Measurements from ENCODE around the gene KREMEN2.
"Not testable (repeated sequence)": the region's sequence is repeated elsewhere in the genome, so short reads cannot be mapped to it uniquely, and the experiment has no call there.

Gene KREMEN2, protein sequence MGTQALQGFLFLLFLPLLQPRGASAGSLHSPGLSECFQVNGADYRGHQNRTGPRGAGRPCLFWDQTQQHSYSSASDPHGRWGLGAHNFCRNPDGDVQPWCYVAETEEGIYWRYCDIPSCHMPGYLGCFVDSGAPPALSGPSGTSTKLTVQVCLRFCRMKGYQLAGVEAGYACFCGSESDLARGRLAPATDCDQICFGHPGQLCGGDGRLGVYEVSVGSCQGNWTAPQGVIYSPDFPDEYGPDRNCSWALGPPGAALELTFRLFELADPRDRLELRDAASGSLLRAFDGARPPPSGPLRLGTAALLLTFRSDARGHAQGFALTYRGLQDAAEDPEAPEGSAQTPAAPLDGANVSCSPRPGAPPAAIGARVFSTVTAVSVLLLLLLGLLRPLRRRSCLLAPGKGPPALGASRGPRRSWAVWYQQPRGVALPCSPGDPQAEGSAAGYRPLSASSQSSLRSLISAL

DNA sequence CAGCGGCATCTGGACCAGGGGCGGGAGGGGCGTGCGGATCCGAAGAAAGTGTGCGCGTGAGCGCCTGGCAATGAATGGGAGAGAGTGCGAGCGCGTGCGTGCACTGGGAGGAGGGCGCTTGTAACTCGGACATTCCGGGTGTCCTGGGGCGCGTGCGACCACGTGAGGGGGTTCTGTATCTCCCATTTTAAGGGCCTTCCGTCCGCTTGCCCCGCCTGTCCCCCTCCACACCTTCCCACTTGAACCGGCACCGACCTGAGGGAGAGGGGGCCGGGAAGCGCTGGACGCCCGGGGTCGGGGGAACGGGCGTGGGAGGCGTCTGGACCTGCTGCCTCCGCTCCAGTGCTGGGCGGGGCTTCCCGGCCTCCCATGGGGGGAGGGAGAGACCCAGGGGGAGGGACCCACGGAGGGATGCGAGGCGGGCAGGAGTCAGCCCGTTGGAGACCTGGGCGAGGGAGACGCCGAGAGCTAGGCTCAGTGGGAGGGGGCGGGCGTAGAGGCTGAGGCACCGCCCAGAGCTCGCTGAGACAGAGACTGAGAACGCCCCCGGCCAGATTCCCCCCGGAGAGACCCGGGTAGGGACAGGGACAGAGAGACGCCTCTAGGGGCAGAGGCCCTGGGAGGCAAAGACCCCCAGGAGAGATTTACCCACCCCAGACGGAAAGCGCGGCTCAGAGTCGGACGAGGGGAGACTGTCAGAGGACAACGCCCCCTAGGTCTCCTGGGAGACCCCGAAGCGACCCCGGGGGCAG, at the start of gene KREMEN2:
Gene KREMEN2 (plus strand): TSS at position 553 of the 752 bp plus-strand sequence. CDS start 246 bp downstream, outside the sequence.
- peak; percentile 83 for DNase-seq (ENCODE audit: low spot score)

DNA sequence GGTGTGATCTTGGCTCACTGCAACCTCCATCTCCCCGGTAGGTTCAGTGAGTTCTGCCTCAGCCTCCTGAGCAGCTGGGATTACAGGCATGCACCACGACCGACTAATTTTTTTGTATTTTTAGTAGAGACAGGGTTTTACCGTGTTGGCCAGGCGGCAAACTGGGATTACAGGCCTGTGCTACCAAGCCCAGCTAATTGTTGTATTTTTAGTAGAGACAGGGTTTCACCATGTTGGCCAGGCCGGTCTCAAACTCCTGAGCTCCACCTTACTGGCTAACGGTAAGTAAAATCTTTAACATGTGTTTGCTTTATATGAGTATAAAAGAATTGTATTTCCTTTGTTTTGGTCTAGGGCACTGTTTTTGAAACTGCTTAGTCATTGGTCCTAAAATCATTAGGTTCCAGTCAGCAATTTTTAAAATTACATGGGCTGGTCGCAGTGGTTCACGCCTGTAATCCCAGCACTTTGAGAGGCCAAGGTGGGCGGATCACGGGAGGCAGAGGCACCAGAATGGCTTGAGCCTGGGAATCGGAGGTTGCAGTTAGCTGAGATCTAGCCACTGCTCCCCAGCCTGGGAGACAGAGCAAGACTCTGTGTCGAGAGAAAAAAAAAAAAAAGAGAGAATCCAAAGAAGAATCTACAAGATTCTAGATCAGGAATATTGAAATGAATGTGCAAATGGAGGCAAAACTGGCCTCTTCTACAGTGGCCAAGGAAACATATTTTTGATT, 48.7 kb upstream of the KREMEN2 start:
- no peak for DNase-seq (ENCODE audit: low spot score)

DNA sequence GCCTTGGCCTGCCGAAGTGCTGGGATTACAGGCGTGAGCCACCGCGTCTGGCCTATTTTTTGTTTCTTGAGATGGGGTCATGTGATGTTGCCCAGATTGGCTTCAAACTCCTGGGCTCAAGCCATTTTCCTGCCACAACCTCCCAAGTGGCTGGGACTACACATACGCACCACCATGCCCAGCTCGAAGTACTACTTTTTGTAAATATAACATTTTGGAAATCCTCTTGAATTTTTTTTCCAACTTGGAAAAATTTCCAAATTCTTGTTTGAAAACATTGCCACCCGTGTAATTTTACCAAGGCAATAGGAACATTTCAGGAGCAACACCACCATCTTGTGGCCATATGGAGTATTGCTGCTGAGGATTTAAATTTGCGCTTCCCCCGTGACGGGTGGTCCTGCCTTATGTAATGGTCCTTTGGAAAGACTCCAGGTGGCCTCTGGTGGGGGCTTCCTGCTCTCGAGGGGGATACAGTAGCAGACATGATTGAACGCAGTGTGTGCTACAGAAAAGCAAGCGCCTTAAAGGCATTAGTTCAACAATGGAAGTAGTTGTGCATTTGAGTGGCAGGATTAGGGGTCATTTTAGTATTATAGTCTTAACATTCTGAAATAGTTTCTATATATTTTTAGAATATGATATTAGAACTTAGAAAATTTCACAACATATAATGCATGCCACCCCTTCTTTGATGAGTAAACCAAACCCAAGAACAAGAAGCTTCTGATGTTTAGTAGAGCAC, 44.4 kb upstream of the KREMEN2 start:
- DNase-seq (ENCODE audit: low spot score), result peak; percentile 83

DNA sequence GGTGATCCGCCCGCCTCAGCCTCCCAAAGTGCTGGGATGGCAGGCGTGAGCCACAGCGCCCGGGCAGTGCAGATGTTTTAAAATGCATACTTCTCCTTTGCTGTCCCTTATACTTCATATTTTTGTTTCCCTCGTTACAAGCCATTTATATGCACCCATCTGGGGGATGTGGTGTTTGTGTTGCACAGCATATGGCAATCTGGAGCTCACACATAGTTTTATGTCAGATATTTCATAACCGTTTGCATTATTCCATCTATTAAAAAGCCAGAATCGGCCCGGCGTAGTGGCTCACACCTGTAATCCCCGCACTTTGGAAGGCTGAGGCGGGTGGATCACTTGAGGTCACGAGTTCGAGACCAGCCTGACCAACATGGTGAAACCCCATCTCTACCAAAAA, 40.6 kb upstream of the KREMEN2 start:
- DNase-seq (ENCODE audit: low spot score), result no peak

DNA sequence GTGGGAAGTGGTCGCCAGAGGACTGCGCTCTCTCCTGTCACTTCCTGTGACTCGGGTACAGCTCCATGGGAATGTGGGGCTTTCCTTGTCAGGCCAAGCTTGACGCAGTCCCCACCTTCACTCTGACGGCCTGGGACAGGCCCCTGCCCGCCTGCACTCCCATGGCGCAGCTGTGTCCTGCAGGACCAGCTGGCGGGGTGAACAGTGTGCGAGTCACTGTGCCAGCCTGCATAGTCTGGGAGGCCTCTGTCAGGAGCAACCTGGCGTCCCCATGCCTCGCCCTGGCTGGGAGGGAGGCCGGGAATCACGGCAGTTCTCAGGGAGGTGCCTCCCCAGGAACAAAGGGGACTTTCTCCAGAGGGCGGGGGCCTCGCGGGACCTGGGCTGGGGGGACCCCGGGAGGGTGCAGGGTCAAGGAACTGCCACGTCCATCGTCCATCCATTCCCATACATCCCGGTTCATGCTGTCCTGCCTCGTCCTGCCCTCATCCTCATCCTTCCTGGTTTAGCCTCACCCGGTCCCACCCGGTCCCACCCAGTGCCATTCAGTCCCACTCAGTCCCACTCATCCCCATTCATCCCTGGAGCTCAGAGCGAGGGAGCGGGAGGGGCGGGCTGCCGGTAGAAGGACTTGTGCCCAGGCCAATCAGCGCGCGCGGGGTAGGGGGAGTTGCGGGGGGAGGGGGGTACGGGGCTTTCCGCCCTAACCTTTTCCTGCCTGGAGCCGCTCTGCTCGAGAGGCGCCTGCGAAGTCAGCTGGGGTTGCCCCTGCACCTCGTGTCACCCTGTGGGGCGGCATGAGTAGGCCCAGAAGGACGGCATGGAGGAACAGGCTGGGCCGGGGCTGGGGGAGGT, 38.9 kb upstream of the KREMEN2 start:
- DNase-seq (ENCODE audit: low spot score), result no peak

DNA sequence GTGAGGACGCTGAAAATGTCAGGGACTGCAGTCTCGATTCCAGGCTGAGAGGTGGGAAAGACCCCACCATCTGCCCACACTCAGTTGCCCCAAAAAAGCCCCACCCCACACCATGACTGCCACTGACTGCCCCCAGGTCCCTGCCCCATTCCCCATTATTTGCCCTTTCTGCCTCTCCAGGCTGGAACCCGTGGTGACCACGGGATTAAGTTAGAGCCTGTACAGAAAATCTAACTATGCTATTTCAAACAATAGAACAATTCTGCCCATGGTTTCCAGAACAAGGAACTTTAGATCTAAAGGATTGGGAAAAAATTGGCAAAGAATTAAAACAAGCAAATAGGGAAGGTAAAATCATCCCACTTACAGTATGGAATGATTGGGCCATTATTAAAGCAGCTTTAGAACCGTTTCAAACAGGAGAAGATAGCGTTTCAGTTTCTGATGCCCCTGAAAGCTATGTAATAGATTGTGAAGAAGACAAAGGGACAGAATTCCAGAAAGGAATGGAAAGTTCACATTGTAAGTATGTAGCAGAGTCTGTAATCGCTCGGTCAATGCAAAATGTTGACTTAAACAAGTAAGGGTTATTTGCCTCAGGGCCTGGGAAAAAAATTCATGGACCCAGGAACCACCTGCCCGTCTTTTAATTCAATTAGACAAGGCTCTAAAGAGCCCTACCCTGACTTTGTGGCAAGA, 38.0 kb upstream of the KREMEN2 start:
- no peak for DNase-seq (ENCODE audit: low spot score)

DNA sequence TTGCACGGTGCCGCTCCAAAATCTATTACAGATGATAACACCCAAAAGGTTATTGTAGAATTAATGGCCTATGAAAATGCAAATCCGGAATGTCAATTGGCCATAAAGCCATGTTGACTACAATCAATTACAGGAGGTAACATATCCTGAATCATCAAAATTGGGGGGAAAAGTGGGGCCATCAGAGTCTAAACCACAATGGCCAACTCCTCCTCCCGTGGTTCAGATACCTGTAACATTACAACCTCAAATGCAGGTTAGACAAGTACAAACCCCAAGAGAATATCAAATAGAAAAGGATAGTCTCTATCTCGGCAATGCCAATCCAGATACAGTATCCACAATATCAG, 37.5 kb upstream of the KREMEN2 start:
- no peak for DNase-seq (ENCODE audit: low spot score)

DNA sequence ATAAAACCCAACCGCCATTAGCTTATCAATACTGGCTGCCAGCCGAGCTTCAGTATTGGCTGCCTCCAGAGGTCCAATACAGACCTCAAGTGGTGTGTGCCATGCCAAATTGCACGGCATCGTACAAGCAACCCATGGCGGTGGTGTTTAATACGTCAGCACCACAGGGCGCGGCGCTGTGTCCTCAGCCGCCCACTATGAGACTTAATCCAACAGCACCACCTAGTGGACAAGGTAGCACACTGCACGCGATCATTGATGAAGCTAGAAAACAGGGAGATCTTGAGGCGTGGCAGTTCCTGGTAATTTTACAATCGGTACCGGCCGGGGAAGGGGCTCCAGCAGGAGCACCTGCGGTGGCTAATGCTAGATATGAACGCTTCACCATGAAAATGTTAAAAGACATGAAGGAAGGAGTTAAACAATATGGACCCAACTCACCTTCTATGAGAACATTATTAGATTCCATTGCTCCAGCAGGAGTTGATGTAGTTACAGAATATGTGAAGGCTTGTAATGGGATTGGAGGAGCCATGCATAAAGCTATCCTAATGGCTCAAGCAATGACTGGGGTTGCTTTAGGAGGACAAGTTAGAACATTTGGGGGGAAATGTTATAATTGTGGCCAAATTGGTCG, 36.9 kb upstream of the KREMEN2 start:
- DNase-seq (ENCODE audit: low spot score), result peak; percentile 94

DNA sequence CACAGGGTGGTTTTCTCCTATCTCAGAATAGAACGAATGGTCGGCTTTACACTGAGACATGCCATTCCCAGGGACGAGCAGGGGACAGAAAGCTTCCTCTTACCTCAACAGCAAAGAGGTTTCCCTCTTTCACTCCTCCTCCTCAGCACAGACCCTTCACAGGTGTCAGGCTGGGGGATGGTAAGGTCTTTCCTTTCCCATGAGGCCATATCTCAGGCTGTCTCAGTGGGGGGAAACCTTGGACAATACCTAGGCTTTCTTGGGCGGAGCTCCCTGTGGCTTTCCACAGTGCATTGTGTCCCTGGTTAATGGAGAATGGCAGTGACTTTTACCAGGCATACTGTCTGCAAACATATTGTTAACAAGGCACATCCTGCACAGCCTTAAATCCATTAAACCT, 35.9 kb upstream of the KREMEN2 start:
- DNase-seq (ENCODE audit: low spot score), result not testable (repeated sequence)

DNA sequence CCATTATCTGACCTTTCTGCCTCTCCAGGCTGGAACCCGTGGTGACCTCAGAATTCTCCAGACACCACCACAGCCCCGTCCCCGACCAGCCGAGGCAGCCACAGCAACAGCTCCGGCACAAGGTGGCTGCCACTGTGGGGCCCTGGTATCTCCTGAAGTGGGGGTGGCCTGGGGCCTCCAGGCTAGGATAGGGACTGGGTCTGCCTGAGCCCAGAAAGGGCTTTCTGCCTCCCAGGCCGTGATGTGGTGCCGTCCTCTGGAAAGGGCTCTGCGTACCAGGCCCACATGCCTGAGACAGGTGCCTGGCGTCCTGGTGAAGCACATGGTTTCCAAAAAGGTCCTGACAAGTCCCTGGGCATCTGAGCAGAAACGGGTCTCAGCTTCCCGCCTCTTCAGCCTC, 35.3 kb upstream of the KREMEN2 start:
- no peak for DNase-seq (ENCODE audit: low spot score)

DNA sequence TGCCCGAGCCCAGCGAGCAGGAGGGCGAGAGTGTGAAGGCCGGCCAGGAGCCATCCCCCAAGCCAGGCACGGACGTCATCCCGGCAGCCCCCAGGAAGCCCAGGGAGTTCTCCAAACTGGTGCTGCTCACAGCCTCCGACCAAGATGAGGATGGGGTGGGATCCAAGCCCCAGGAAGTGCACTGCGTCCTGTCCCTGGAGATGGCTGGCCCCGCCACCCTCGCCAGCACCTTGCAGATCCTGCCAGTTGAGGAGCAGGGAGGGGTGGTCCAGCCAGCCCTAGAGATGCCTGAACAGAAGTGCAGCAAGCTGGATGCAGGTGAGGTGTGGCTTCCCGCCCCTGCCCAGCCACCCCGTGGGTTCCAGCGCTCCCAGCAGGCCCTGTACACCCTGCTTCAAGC, 34.4 kb upstream of the KREMEN2 start:
- no peak for DNase-seq (ENCODE audit: low spot score)

DNA sequence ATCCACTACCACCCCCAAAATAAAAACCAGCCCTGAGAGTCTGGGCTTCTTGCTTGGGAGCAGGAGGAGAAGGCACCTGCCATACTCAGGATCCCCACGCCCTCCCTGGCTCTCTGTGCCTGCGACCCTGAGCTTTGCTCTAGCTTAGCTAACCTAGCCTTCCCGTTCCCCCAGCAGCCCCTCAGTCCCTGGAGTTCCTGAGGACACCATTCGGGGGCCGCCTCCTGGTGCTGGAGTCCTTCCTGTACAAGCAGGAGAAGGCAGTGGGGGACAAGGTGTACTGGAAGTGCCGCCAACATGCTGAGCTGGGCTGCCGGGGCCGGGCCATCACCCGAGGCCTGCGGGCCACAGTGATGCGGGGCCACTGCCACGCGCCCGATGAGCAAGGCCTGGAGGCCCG, 33.8 kb upstream of the KREMEN2 start:
- DNase-seq (ENCODE audit: low spot score), result no peak

DNA sequence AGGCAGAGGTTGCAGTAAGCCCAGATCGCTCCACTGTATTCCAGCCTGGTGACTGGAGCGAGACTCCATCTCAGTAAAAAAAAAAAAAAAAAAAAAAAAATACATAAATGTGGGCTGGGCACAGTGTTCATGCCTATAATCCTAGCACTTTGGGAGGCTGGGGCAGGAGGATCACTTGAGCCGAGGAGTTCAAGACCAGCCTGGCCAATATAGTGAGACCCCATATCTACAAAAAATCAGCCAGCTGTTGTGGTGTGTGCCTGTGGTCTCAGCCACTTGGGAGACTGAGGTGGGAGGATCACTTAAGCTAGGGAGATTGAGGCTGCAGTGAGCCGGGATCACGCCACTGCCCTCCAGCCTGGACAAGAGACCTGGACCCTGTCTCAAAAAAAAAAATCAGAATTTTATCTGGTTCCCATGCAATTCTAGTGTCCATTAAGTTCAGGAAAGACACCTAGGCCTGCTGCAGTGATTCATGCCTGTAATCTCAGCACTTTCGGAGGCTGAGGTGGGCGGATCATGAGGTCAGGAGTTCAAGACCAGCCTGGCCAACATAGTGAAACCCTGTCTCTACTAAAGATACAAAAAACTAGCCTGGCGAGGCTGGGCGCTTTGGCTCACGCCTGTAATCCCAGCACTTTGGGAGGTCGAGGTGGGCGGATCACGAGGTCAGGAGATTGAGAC, 32.7 kb upstream of the KREMEN2 start:
- DNase-seq (ENCODE audit: low spot score), result not testable (repeated sequence)

DNA sequence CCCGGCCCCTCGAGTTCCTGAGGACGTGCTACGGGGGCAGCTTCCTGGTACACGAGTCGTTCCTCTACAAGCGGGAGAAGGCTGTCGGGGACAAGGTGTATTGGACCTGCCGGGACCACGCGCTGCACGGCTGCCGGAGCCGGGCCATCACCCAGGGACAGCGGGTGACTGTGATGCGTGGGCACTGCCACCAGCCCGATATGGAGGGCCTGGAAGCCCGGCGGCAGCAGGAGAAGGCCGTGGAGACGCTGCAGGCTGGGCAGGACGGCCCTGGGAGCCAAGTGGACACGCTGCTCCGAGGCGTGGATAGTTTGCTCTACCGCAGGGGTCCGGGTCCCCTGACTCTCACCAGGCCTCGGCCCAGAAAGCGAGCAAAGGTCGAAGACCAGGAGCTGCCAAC, 30.9 kb upstream of the KREMEN2 start:
- DNase-seq (ENCODE audit: low spot score), result no peak

DNA sequence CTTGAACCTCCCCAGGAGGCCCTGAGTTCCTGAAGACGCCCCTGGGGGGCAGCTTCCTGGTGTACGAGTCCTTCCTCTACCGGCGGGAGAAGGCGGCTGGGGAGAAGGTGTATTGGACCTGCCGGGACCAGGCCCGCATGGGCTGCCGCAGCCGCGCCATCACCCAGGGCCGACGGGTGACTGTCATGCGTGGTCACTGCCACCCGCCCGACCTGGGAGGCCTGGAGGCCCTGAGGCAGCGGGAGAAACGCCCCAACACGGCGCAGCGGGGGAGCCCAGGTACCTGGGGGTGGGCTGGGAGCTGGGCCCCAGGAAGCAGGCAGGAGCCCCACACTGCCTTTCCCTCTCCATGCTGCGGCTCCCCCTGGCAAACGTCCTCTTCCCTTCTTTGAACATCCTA, 30.4 kb upstream of the KREMEN2 start:
- no peak for DNase-seq (ENCODE audit: low spot score)

DNA sequence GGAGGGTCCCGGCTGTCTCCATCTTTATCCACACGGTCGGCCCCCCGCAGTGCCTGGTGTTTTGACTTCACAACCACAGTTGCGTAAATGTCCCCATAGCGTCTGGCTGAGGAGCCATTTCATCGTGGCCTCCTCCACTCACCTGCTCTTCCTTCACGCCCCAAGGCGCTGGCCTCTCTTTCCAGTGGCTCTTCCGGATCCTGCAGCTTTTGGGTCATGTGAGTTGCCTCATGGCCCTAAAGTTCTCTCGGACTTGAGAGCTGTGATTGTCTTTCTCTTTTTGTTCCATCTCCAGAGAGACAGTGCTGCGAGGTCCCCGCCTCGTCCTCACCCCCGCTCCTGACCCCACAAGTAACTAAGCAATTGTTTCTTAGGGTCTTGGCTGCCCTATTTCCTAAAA, 29.6 kb upstream of the KREMEN2 start:
- DNase-seq (ENCODE audit: low spot score), result no peak

DNA sequence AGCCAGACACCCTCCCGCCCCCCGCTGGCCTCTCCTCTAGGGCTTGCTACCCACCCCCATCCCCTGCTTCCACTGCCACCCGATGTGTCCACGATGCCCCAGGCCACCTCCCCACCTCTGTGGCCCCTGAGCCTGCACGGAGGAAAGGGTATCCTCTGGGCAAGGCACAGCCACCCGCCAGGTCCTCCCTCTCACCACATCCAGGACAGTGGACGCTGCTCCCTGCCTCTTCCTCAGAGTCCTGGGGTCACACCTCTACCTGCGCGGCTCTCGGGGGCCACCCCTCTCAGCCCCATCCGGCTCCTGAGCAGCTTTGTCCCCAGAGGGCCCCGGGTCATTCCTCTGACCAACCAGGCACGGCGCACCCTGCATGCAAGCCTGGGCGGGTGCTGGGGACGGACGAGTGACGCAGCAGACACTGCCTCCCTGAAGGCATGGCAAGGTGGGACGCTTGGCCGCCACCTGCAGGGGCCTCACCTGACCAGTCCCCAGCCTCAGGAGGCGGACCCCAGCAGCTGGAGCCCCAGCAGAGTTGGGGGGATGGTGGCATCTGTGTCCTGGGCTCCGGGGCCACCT, 27.6 kb upstream of the KREMEN2 start:
- DNase-seq (ENCODE audit: low spot score), result no peak

DNA sequence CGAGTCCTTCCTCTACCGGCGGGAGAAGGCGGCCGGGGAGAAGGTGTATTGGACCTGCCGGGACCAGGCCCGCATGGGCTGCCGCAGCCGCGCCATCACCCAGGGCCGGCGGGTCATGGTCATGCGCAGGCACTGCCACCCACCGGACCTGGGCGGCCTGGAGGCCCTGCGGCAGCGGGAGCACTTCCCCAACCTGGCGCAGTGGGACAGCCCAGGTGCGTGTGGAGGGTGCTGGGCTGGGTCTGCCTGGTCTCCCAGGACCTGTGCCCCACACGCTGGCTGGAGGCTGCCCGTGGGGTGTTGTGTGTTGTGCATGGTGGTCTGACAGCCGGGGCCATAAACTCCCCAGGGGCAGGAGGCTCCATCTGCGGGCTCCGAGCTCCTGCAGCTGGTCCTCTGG, 26.9 kb upstream of the KREMEN2 start:
- DNase-seq (ENCODE audit: low spot score), result no peak

DNA sequence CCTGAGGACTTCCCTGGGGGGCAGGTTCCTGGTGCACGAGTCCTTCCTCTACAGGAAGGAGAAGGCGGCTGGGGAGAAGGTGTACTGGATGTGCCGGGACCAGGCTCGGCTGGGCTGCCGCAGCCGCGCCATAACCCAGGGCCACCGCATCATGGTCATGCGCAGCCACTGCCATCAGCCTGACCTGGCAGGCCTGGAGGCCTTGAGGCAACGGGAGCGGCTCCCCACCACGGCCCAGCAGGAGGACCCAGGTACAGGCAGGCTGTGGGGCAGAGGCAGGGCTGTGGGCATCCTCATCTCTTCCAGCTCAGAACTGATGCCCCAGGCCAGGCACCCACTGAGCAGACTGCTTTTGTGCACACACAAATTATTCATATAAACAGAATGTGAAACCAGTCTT, 25.9 kb upstream of the KREMEN2 start:
- DNase-seq (ENCODE audit: low spot score), result no peak
